GM06990 (cell line): ENCODE data around the gene FOXJ3.

Experiments used
- DNase-seq: peaks from one replicate; pipeline ENCODE4 v3.0.0-alpha.2; 2011; ENCODE audit not compliant: insufficient read length; ENCODE audit errors: extremely low read depth
- H3K27me3 ChIP-seq: replicated peaks from 2 replicates; pipeline ENCODE4 v1.6.0; 2011; ENCODE audit warnings: low read length; ENCODE audit not compliant: control insufficient read depth, insufficient read depth
- H3K36me3 ChIP-seq: 2 replicates; pipeline ENCODE4 v1.5.1; 2011; ENCODE audit warnings: low read length; ENCODE audit not compliant: control insufficient read depth, insufficient read depth
- H3K4me3 ChIP-seq: replicated peaks from 2 replicates; pipeline ENCODE4 v1.5.1; 2011; ENCODE audit warnings: low read depth, mild to moderate bottlenecking, control low read depth, low read length
- CTCF ChIP-seq: IDR thresholded peaks from 2 replicates; pipeline ENCODE4 v1.5.1; 2011; ENCODE audit warnings: low read length, control low read depth, mild to moderate bottlenecking, inconsistent platforms; ENCODE audit not compliant: insufficient read depth, poor library complexity, severe bottlenecking

Gene FOXJ3

GRCh38 chr1:42206164-42206563 lies 128.9 kb downstream of the FOXJ3 start:
- DNase-seq = no peak
- no peak overlapping the region for H3K4me3 ChIP-seq
- H3K27me3 ChIP-seq = no peaks in the 10 kb centered on the region
- no peak for TF ChIP-seq CTCF
- no peaks in the 10 kb centered on the region; the same call in none of the 2 replicates for H3K36me3 ChIP-seq

GRCh38 chr1:42201986-42202385 lies 133.0 kb downstream of the FOXJ3 start:
- Histone ChIP-seq H3K36me3 (no peaks in the 10 kb centered on the region; the same call in 1 of the 2 replicates), H3K4me3 (no peak overlapping the region), H3K27me3 (no peaks in the 10 kb centered on the region)
- no peak for TF ChIP-seq CTCF
- DNase-seq = no peak

- no peak overlapping the region for H3K4me3 ChIP-seq
- DNase-seq = no peak
- peaks cover 2% of the 10 kb centered on the region for H3K36me3 ChIP-seq
- TF ChIP-seq CTCF = no peak
- no peaks in the 10 kb centered on the region for H3K27me3 ChIP-seq
These were observed 136.8 kb downstream of the FOXJ3 start for GRCh38 chr1:42198251-42198650.

GRCh38 chr1:42195841-42196240 lies 139.2 kb downstream of the FOXJ3 start:
- no peak for DNase-seq
- no peak for TF ChIP-seq CTCF
- H3K4me3 ChIP-seq = no peak overlapping the region
- peaks cover 2% of the 10 kb centered on the region for H3K36me3 ChIP-seq
- H3K27me3 ChIP-seq = no peaks in the 10 kb centered on the region

DNA sequence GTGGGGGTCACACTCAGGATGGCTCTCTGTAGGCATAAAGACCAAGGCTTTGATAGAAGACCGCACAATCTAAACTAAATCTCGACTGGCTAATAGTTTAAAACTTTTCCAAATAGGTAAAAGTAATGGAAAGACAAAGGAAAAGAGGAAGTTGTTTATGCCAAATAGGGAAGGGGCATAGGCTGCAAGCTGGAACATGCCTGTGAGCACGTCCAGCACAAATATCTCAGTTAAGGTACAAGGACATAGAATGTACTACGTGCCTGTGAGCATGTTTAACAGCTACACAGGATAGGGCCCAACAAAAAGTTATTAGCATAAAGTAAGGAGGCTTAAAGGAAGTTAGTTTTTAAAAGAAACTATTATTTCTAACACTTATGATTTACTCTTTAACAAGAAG lies 142.9 kb downstream of the FOXJ3 start:
- DNase-seq = no peak
- peaks cover 2% of the 10 kb centered on the region for H3K36me3 ChIP-seq
- H3K27me3 ChIP-seq = no peaks in the 10 kb centered on the region
- TF ChIP-seq CTCF = no peak
- H3K4me3 ChIP-seq = no peak overlapping the region

DNA sequence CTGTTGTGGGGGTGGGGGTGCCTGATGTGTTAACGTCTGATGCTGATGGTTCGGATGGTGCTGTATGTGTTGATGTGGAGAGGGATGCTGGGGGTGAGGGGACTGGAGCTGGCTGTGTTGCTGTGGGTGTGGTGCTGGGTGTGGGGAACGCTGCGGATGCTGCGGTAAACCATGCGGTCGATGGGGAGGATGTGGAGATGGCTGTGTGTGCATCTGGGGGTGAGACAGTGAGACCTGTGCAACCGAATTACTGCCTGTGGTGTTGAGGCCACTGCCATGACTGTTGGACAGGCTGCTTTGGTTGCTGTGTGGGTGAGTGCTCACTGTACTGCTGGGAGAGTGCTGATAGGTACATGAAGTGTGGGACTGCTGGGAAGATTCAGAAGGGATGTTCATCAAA lies 143.7 kb downstream of the FOXJ3 start:
- H3K36me3 ChIP-seq = peaks cover 3% of the 10 kb centered on the region
- no peak for TF ChIP-seq CTCF

More for the DNA sequence above, 143.7 kb downstream of the FOXJ3 start:
- no peaks in the 10 kb centered on the region for H3K27me3 ChIP-seq
- no peak overlapping the region for H3K4me3 ChIP-seq
- DNase-seq = no peak
